HCT116 (cell line): ENCODE measurements around the gene DDX60. TPM values are rescaled to one million over a fixed set of nuclear protein-coding genes. Genes with fewer than 3 reads are reported as not detected.

Experiments
- ATAC-seq: fragments of 200-7000 bp; cut with Tn5 transposase; 2 replicates; pipeline ENCODE4 v1.9.1; 2020; ENCODE audit warnings: mild to moderate bottlenecking, moderate library complexity
- BruUV-seq: library from RNA; stranded (reverse); fragments of 400-500 nt; replicated peaks from 2 replicates; lab custom pipeline; 2021; lab: Mats Ljungman, UMichigan
- CTCF ChIA-PET: fragments of 300-600 bp; sonication (Branson Sonifier 250); formaldehyde crosslinking; loops from one replicate; lab custom pipeline; 2021; ENCODE audit warnings: antibody characterized with exemption; lab: Charles Lee
- POLR2A ChIA-PET: fragments of 300-600, 350-600 bp; sonication (Branson Sonifier 250); formaldehyde crosslinking; loops from one replicate; lab custom pipeline; 2021; ENCODE audit warnings: antibody characterized with exemption; lab: Charles Lee
- RAD21 ChIA-PET, 2 experiments: fragments of 300-600 bp; sonication (Branson Sonifier 250); formaldehyde crosslinking; loops; one replicate each; lab custom pipeline; 2023; ENCODE audit warnings: low total read pairs in 2 of 2; ENCODE audit not compliant: uncharacterized antibody in 2 of 2, unreplicated experiment in 2 of 2, low non-redundant PET in 1 of 2; lab: Charles Lee
- DNase-seq: peaks from one replicate; pipeline ENCODE4 v3.0.0-alpha.2; 2010; ENCODE audit warnings: low read depth, low spot score
- H2AFZ ChIP-seq: fragments of 200-600 bp; shearing (Covaris generic), sonication (generic); 2 replicates; pipeline ENCODE4 v1.6.1; 2017; ENCODE audit warnings: low read depth, mixed run types, mixed read lengths, antibody characterized with exemption, low read length; ENCODE audit not compliant: poor library complexity, severe bottlenecking
- H3K27ac ChIP-seq: 2 replicates; pipeline ENCODE4 v1.5.1; 2012; ENCODE audit warnings: low read depth, low read length
- H3K27me3 ChIP-seq: fragments of 200-600 bp; sonication (generic); 2 replicates; pipeline ENCODE4 v1.6.1; 2016; ENCODE audit warnings: mixed run types, low read length, mixed read lengths; ENCODE audit not compliant: insufficient read depth
- H3K36me3 ChIP-seq, 2 experiments: fragments of 200-500 bp in 1 of 2; fragments of 200-600 bp in 1 of 2; sonication (Bioruptor generic) in 1 of 2; sonication (generic) in 1 of 2; 2 replicates each; pipeline versions ENCODE4 v1.5.1 to v1.6.1; 2014 to 2016; ENCODE audit warnings: low read length in 2 of 2, inconsistent platforms in 1 of 2, mixed read lengths in 1 of 2, mixed run types in 1 of 2; ENCODE audit not compliant: insufficient read depth in 2 of 2, control insufficient read depth in 1 of 2
- H3K4me1 ChIP-seq, 2 experiments: fragments of 200-600 bp in 1 of 2; sonication (generic) in 1 of 2; 2 replicates each; pipeline versions ENCODE4 v1.5.1 to v1.6.1; 2012 to 2017; ENCODE audit warnings: low read length in 2 of 2, inconsistent platforms in 1 of 2, mild to moderate bottlenecking in 1 of 2, mixed read lengths in 1 of 2, mixed run types in 1 of 2, moderate library complexity in 1 of 2; ENCODE audit not compliant: insufficient read depth in 2 of 2, control insufficient read depth in 1 of 2
- H3K4me2 ChIP-seq: fragments of 200-600 bp; sonication (generic); 2 replicates; pipeline ENCODE4 v1.6.1; 2017; ENCODE audit warnings: mixed run types, low read length, mixed read lengths
- H3K4me3 ChIP-seq, 2 experiments: fragments of 200-600 bp in 1 of 2; sonication (generic) in 1 of 2; replicated peaks in 1 of 2; 2 replicates each; pipeline ENCODE4 v1.5.1; 2011 to 2016; ENCODE audit warnings: low read length in 2 of 2, control low read depth in 1 of 2, low read depth in 1 of 2, mild to moderate bottlenecking in 1 of 2, mixed read lengths in 1 of 2, mixed run types in 1 of 2
- H3K79me2 ChIP-seq: fragments of 200-600 bp; sonication (generic); 2 replicates; pipeline ENCODE4 v1.6.1; 2017; ENCODE audit warnings: mild to moderate bottlenecking, mixed run types, low read length, moderate library complexity, mixed read lengths; ENCODE audit not compliant: insufficient read depth
- H3K9ac ChIP-seq: fragments of 200-600 bp; sonication (generic); 2 replicates; pipeline ENCODE4 v1.6.1; 2016; ENCODE audit warnings: low read length, mixed read lengths
- H3K9me2 ChIP-seq: fragments of 200-600 bp; sonication (generic), shearing (Covaris generic); 2 replicates; pipeline ENCODE4 v1.6.1; 2017; ENCODE audit warnings: mixed run types, mild to moderate bottlenecking, moderate library complexity; ENCODE audit not compliant: insufficient read depth
- H3K9me3 ChIP-seq, 2 experiments: fragments of 200-500 bp in 1 of 2; fragments of 200-600 bp in 1 of 2; sonication (Bioruptor generic) in 1 of 2; sonication (generic) in 1 of 2; 2 replicates each; pipeline ENCODE4 v1.6.1; 2014 to 2017; ENCODE audit warnings: low read length in 2 of 2, mixed read lengths in 2 of 2, inconsistent platforms in 1 of 2, low read depth in 1 of 2, mild to moderate bottlenecking in 1 of 2, mixed run types in 1 of 2, moderate library complexity in 1 of 2; ENCODE audit not compliant: control insufficient read depth in 1 of 2, insufficient read depth in 1 of 2
- H4K20me1 ChIP-seq: fragments of 200-600 bp; sonication (generic), shearing (Covaris generic); 2 replicates; pipeline ENCODE4 v1.6.1; 2017; ENCODE audit warnings: mixed run types, mild to moderate bottlenecking, moderate library complexity; ENCODE audit not compliant: insufficient read depth
- ATF3 ChIP-seq: IDR thresholded peaks from 2 replicates; pipeline ENCODE4 v1.6.1; 2012
- EGR1 ChIP-seq: IDR thresholded peaks from 2 replicates; pipeline ENCODE4 v1.6.1; 2012; ENCODE audit warnings: low read depth
- ELF1 ChIP-seq: IDR thresholded peaks from 2 replicates; pipeline ENCODE4 v1.6.1; 2012; ENCODE audit warnings: low read depth, borderline replicate concordance
- EZH2 ChIP-seq: fragments of 200-600 bp; sonication (generic); IDR thresholded peaks from 2 replicates; pipeline ENCODE4 v1.6.1; 2017; ENCODE audit warnings: antibody characterized with exemption, mixed run types
- EZH2phosphoT487 ChIP-seq: fragments of 200-600 bp; IDR thresholded peaks from 2 replicates; pipeline ENCODE4 v1.6.1; 2018; ENCODE audit warnings: antibody characterized with exemption, borderline replicate concordance
- FOSL1 ChIP-seq: IDR thresholded peaks from 2 replicates; pipeline ENCODE4 v1.6.1; 2012; ENCODE audit warnings: low read depth
- JUND ChIP-seq: IDR thresholded peaks from 2 replicates; pipeline ENCODE4 v1.6.1; 2012
- POLR2A ChIP-seq: IDR thresholded peaks from 2 replicates; pipeline ENCODE4 v1.7.0; 2011; ENCODE audit warnings: borderline replicate concordance; ENCODE audit not compliant: insufficient read depth, insufficient read length; ENCODE audit errors: extremely low read depth
- POLR2AphosphoS5 ChIP-seq: IDR thresholded peaks from 2 replicates; pipeline ENCODE4 v1.6.1; 2011; ENCODE audit warnings: mild to moderate bottlenecking, low read depth, low read length, moderate library complexity
- RAD21 ChIP-seq: IDR thresholded peaks from 2 replicates; pipeline ENCODE4 v1.6.1; 2012; ENCODE audit warnings: low read depth, mild to moderate bottlenecking
- REST ChIP-seq: IDR thresholded peaks from 2 replicates; pipeline ENCODE4 v1.6.1; 2012; ENCODE audit warnings: low read depth
- SP1 ChIP-seq: IDR thresholded peaks from 2 replicates; pipeline ENCODE4 v1.6.1; 2012; ENCODE audit warnings: low read depth
- SRF ChIP-seq: IDR thresholded peaks from 2 replicates; pipeline ENCODE4 v1.6.1; 2012; ENCODE audit warnings: low read depth
- TCF7L2 ChIP-seq: IDR thresholded peaks from 2 replicates; pipeline ENCODE4 v1.7.0; 2011; ENCODE audit warnings: borderline replicate concordance, inconsistent platforms; ENCODE audit not compliant: insufficient read depth, insufficient read length; ENCODE audit errors: extremely low read depth
- YY1 ChIP-seq: IDR thresholded peaks from 2 replicates; pipeline ENCODE4 v1.6.1; 2011; ENCODE audit warnings: low read length, low read depth, moderate library complexity, mild to moderate bottlenecking; ENCODE audit not compliant: insufficient replicate concordance; ENCODE audit errors: extremely low read depth
- ZBTB33 ChIP-seq: IDR thresholded peaks from 2 replicates; pipeline ENCODE4 v1.6.1; 2011; ENCODE audit warnings: mild to moderate bottlenecking, low read length, moderate library complexity; ENCODE audit not compliant: insufficient replicate concordance; ENCODE audit errors: extremely low read depth
- ZFX ChIP-seq: fragments of 450-650 bp; IDR thresholded peaks from 2 replicates; pipeline ENCODE4 v1.6.1; 2017
- ZNF274 ChIP-seq: fragments of 200-500 bp; sonication (Bioruptor generic); IDR thresholded peaks from 2 replicates; pipeline ENCODE4 v1.6.1; 2014; ENCODE audit warnings: mild to moderate bottlenecking, low read depth, low read length, inconsistent platforms
- intact Hi-C: fragments of 100-400 bp; cut with micrococcal nuclease; formaldehyde crosslinking; loops from 2 replicates; pipeline ENCODE4 v1.10.0; 2022
- total RNA-seq: library from RNA; stranded (reverse); gene quantifications from one replicate; pipeline ENCODE4 v1.2.1, GENCODE V29; 2021; ENCODE audit not compliant: unreplicated experiment
- TF ChIP-seq, protein P1 (sequence below), 3 experiments: fragments of 200-600 bp in 1 of 3; sonication (generic) in 1 of 3; IDR thresholded peaks in 2 of 3; conservative IDR thresholded peaks in 1 of 3; 2 replicates each; pipeline ENCODE4 v1.5.1; 2012 to 2017; ENCODE audit warnings: low read depth in 2 of 3, low read length in 2 of 3, antibody characterized with exemption in 1 of 3, borderline replicate concordance in 1 of 3, control low read depth in 1 of 3, mild to moderate bottlenecking in 1 of 3, mixed read lengths in 1 of 3, mixed run types in 1 of 3, moderate library complexity in 1 of 3; ENCODE audit not compliant: insufficient read depth in 1 of 3
- TF ChIP-seq, protein P2 (sequence below): IDR thresholded peaks from 2 replicates; pipeline ENCODE4 v1.6.1; 2012

Gene DDX60
- total RNA-seq, 1 experiment from 2014 or later = 6.5 TPM

- ChIA-PET POLR2A (no interaction called here), RAD21 (no interaction called here)
- no peaks in the 10 kb centered on the region for H3K4me1 ChIP-seq
- BruUV-seq = no TSS peak
- H4K20me1 ChIP-seq = no peaks in the 10 kb centered on the region
- peaks cover 7 to 29% of the 10 kb centered on the region in 2 experiments; a peak in 3 of 4 replicates for H3K36me3 ChIP-seq
- no peak overlapping the region for H2AFZ ChIP-seq
- no peak overlapping the region for H3K27ac ChIP-seq
- no peaks in the 10 kb centered on the region for H3K27me3 ChIP-seq
- H3K4me2 ChIP-seq = no peak overlapping the region
- no peaks in the 10 kb centered on the region for H3K79me2 ChIP-seq
- DNase-seq (no peak), ATAC-seq (no peak)
- intact Hi-C loops = no loop called here
- H3K9ac ChIP-seq = no peak overlapping the region
- H3K4me3 ChIP-seq = no peak overlapping the region
- no peaks in the 10 kb centered on the region for H3K9me3 ChIP-seq
- TF ChIP-seq SP1 (no peak), YY1 (no peak), EZH2 (no peak), JUND (no peak), POLR2A (no peak), FOSL1 (no peak), ELF1 (no peak), ZFX (no peak), REST (no peak), SRF (no peak), RAD21 (no peak), TCF7L2 (no peak), POLR2AphosphoS5 (no peak), EGR1 (no peak), ZNF274 (no peak), ATF3 (no peak), ZBTB33 (no peak), EZH2phosphoT487 (no peak)
- TF ChIP-seq, protein P1, sequence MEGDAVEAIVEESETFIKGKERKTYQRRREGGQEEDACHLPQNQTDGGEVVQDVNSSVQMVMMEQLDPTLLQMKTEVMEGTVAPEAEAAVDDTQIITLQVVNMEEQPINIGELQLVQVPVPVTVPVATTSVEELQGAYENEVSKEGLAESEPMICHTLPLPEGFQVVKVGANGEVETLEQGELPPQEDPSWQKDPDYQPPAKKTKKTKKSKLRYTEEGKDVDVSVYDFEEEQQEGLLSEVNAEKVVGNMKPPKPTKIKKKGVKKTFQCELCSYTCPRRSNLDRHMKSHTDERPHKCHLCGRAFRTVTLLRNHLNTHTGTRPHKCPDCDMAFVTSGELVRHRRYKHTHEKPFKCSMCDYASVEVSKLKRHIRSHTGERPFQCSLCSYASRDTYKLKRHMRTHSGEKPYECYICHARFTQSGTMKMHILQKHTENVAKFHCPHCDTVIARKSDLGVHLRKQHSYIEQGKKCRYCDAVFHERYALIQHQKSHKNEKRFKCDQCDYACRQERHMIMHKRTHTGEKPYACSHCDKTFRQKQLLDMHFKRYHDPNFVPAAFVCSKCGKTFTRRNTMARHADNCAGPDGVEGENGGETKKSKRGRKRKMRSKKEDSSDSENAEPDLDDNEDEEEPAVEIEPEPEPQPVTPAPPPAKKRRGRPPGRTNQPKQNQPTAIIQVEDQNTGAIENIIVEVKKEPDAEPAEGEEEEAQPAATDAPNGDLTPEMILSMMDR (IDR thresholded peaks at IDR 0.05 in 2 of 3, conservative IDR thresholded peaks at IDR 0.05 in 1 of 3; ENCODE audit: borderline replicate concordance in 1 of 3, insufficient read depth in 1 of 3, low read depth in 2 of 3, low read length in 2 of 3) = no peak
- TF ChIP-seq, protein P2, sequence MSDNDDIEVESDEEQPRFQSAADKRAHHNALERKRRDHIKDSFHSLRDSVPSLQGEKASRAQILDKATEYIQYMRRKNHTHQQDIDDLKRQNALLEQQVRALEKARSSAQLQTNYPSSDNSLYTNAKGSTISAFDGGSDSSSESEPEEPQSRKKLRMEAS = no peak
- TF ChIP-seq, all 23 proteins: peak for 0
- H3K9me2 ChIP-seq = no peaks in the 10 kb centered on the region
- CTCF ChIA-PET = no interaction called here
These were observed 41.7 kb upstream of the DDX60 start for GRCh38 chr4:168360271-168360670.
